Panc1 (cell line): ENCODE measurements around the gene SDK1. TPM values are rescaled to one million over a fixed set of nuclear protein-coding genes. Genes with fewer than 3 reads are reported as not detected.

Experiments
- ATAC-seq: fragments of 200-7000 bp; cut with Tn5 transposase; 2 replicates; pipeline ENCODE4 v1.9.1; 2020; ENCODE audit warnings: mild to moderate bottlenecking, moderate library complexity
- BruUV-seq: library from RNA; stranded (reverse); fragments of 400-500 nt; replicated peaks from 2 replicates; lab custom pipeline; 2021; lab: Mats Ljungman, UMichigan
- CTCF ChIA-PET: fragments of 300-600 bp; sonication (Branson Sonifier 250); formaldehyde crosslinking; loops from one replicate; lab custom pipeline; 2022; ENCODE audit warnings: antibody characterized with exemption; lab: Charles Lee
- POLR2A ChIA-PET: fragments of 300-600 bp; sonication (Branson Sonifier 250); formaldehyde crosslinking; loops from one replicate; lab custom pipeline; 2022; ENCODE audit warnings: antibody characterized with exemption; lab: Charles Lee
- DNase-seq: peaks from one replicate; pipeline ENCODE4 v3.0.0-alpha.2; 2010; ENCODE audit warnings: low read depth, low spot score
- H3K27ac ChIP-seq: 2 replicates; pipeline ENCODE4 v1.5.1; 2011; ENCODE audit warnings: mild to moderate bottlenecking, low read length, inconsistent platforms
- H3K27me3 ChIP-seq: fragments of 200-500 bp; sonication (Bioruptor generic); 2 replicates; pipeline ENCODE4 v1.6.0; 2014; ENCODE audit warnings: low read length, inconsistent platforms; ENCODE audit not compliant: control insufficient read depth, insufficient read depth
- H3K36me3 ChIP-seq: fragments of 200-500 bp; sonication (Bioruptor generic); 2 replicates; pipeline ENCODE4 v1.5.1; 2014; ENCODE audit warnings: inconsistent platforms, mild to moderate bottlenecking, low read length, moderate library complexity; ENCODE audit not compliant: control insufficient read depth, insufficient read depth
- H3K4me1 ChIP-seq: 2 replicates; pipeline ENCODE4 v1.5.1; 2011; ENCODE audit warnings: inconsistent platforms, mild to moderate bottlenecking, low read length, moderate library complexity; ENCODE audit not compliant: control insufficient read depth, insufficient read depth
- H3K4me3 ChIP-seq, 2 experiments: 2 replicates each; pipeline ENCODE4 v1.5.1; 2011 to 2012; ENCODE audit warnings: low read depth in 2 of 2, low read length in 2 of 2, mild to moderate bottlenecking in 2 of 2, inconsistent platforms in 1 of 2, moderate library complexity in 1 of 2
- H3K9me3 ChIP-seq: fragments of 200-500 bp; sonication (Bioruptor generic); 2 replicates; pipeline ENCODE4 v1.5.1; 2014; ENCODE audit warnings: low read depth, mild to moderate bottlenecking, inconsistent platforms, low read length, moderate library complexity; ENCODE audit not compliant: control insufficient read depth, insufficient read depth
- POLR2AphosphoS5 ChIP-seq: IDR thresholded peaks from 2 replicates; pipeline ENCODE4 v1.6.1; 2012; ENCODE audit warnings: mild to moderate bottlenecking, low read depth, low read length, moderate library complexity
- SIN3A ChIP-seq: IDR thresholded peaks from 2 replicates; pipeline ENCODE4 v1.6.1; 2012; ENCODE audit warnings: low read depth, mild to moderate bottlenecking, low read length, moderate library complexity, borderline replicate concordance; ENCODE audit not compliant: insufficient read depth
- TCF7L2 ChIP-seq: IDR thresholded peaks from 2 replicates; pipeline ENCODE4 v1.6.1; 2011; ENCODE audit warnings: mild to moderate bottlenecking, low read depth, low read length, inconsistent platforms
- in situ Hi-C: cut with HindIII; loops from 2 replicates; pipeline ENCODE4 v1.10.0; 2016; ENCODE audit warnings: low sequenced_read_pairs, low pct_unique_long_range_greater_than_20kb
- intact Hi-C: fragments of 100-400 bp; cut with micrococcal nuclease; formaldehyde crosslinking; loops from one replicate; pipeline ENCODE4 v1.10.0; 2022; ENCODE audit not compliant: unreplicated experiment
- total RNA-seq: library from RNA; stranded (reverse); gene quantifications from one replicate; pipeline ENCODE4 v1.2.1, GENCODE V29; 2021; ENCODE audit not compliant: unreplicated experiment
- TF ChIP-seq, protein P1 (sequence below): fragments of 450-650 bp; IDR thresholded peaks from 2 replicates; pipeline ENCODE4 v1.5.1; 2017; ENCODE audit warnings: mild to moderate bottlenecking
- TF ChIP-seq, protein P2 (sequence below), 2 experiments: IDR thresholded peaks; 2 replicates each; pipeline ENCODE4 v1.6.1; 2011 to 2012; ENCODE audit warnings: low read depth in 2 of 2, control low read depth in 1 of 2, low read length in 1 of 2, mild to moderate bottlenecking in 1 of 2, moderate library complexity in 1 of 2; ENCODE audit not compliant: insufficient read depth in 1 of 2

SDK1 gene
- total RNA-seq, 1 experiment from 2014 or later: 47.4 TPM

DNA sequence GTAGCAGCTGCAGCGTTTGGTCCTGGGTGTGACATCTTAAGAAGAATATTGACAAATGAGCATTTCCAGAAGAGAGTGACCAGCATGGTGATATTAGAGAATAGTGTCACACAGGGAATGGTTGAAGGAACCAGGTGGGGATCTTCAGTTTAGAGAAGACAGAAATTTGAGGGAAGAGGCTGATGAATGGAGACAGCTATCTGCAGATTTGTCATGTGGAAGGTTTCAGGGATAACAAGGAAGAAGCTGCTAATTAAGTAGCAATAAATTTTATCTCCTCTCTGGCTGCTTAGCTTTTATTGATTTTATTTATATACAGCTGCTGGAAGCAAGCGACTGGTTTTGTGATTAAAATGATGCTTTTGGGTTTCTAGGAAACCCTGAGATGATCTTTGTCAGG, 26.0 kb downstream of the SDK1 start:
- TF ChIP-seq TCF7L2 (no peak), POLR2AphosphoS5 (no peak), SIN3A (no peak)
- TF ChIP-seq, protein P1, sequence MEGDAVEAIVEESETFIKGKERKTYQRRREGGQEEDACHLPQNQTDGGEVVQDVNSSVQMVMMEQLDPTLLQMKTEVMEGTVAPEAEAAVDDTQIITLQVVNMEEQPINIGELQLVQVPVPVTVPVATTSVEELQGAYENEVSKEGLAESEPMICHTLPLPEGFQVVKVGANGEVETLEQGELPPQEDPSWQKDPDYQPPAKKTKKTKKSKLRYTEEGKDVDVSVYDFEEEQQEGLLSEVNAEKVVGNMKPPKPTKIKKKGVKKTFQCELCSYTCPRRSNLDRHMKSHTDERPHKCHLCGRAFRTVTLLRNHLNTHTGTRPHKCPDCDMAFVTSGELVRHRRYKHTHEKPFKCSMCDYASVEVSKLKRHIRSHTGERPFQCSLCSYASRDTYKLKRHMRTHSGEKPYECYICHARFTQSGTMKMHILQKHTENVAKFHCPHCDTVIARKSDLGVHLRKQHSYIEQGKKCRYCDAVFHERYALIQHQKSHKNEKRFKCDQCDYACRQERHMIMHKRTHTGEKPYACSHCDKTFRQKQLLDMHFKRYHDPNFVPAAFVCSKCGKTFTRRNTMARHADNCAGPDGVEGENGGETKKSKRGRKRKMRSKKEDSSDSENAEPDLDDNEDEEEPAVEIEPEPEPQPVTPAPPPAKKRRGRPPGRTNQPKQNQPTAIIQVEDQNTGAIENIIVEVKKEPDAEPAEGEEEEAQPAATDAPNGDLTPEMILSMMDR: no peak
- TF ChIP-seq, protein P2, sequence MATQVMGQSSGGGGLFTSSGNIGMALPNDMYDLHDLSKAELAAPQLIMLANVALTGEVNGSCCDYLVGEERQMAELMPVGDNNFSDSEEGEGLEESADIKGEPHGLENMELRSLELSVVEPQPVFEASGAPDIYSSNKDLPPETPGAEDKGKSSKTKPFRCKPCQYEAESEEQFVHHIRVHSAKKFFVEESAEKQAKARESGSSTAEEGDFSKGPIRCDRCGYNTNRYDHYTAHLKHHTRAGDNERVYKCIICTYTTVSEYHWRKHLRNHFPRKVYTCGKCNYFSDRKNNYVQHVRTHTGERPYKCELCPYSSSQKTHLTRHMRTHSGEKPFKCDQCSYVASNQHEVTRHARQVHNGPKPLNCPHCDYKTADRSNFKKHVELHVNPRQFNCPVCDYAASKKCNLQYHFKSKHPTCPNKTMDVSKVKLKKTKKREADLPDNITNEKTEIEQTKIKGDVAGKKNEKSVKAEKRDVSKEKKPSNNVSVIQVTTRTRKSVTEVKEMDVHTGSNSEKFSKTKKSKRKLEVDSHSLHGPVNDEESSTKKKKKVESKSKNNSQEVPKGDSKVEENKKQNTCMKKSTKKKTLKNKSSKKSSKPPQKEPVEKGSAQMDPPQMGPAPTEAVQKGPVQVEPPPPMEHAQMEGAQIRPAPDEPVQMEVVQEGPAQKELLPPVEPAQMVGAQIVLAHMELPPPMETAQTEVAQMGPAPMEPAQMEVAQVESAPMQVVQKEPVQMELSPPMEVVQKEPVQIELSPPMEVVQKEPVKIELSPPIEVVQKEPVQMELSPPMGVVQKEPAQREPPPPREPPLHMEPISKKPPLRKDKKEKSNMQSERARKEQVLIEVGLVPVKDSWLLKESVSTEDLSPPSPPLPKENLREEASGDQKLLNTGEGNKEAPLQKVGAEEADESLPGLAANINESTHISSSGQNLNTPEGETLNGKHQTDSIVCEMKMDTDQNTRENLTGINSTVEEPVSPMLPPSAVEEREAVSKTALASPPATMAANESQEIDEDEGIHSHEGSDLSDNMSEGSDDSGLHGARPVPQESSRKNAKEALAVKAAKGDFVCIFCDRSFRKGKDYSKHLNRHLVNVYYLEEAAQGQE (IDR thresholded peaks at IDR 0.05; ENCODE audit: insufficient read depth in 1 of 2, low read depth in 2 of 2, low read length in 1 of 2): no peak
- POLR2A ChIA-PET: interaction anchor here (0.6 kb wide), 1 partner anchor 192 kb away, joined by 3 read pairs; no protein-coding TSS in a partner anchor
- H3K27me3 ChIP-seq: no peaks in the 10 kb centered on the region

DNA sequence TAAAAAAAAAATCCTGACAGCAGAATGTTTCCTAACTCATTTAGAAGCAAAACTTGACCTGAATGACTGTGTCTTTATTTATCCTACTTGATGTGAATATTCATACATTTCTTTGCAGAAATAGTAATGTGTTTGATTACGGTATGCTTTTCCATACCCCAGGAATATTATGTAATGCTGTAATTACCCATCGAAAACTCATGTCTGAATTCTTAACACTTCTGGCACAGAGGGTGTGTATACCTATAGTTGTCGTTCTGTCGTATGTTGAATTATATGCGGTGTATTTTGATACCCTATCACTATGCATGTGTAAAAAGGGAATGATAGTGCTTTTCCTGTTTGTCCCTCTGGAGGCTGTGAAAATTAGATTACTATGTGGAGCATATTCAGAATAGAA, 26.6 kb downstream of the SDK1 start:
- Histone ChIP-seq H3K36me3 (no peaks in the 10 kb centered on the region), H3K9me3 (no peaks in the 10 kb centered on the region), H3K27ac (no peak overlapping the region), H3K4me3 (no peak overlapping the region), H3K4me1 (peaks cover 6% of the 10 kb centered on the region; the same call in 1 of the 2 replicates), H3K27me3 (no peaks in the 10 kb centered on the region)
- DNase-seq: no peak
- ChIA-PET CTCF (no interaction called here), POLR2A (no interaction called here)
- intact Hi-C loops: no loop called here
- BruUV-seq: no TSS peak
- ATAC-seq: no peak
- TF ChIP-seq, protein P1: no peak
- no peak for TF ChIP-seq SIN3A
- TF ChIP-seq, protein P2 (IDR thresholded peaks at IDR 0.05; ENCODE audit: insufficient read depth in 1 of 2, low read depth in 2 of 2, low read length in 1 of 2): no peak
- no peak for TF ChIP-seq POLR2AphosphoS5
- no peak for TF ChIP-seq TCF7L2
- in situ Hi-C loops: no loop called here

More for the DNA sequence above, 26.0 kb downstream of the SDK1 start:
- CTCF ChIA-PET: no interaction called here
- no peak for DNase-seq
- no peak overlapping the region for H3K4me3 ChIP-seq
- in situ Hi-C loops: no loop called here
- no peaks in the 10 kb centered on the region for H3K9me3 ChIP-seq
- no peak overlapping the region for H3K27ac ChIP-seq
- no peaks in the 10 kb centered on the region for H3K36me3 ChIP-seq
- no peak for ATAC-seq
- intact Hi-C loops: no loop called here
- BruUV-seq: no TSS peak
- H3K4me1 ChIP-seq: peaks cover under 1% of the 10 kb centered on the region; the same call in 1 of the 2 replicates
